Measurements from ENCODE around the gene KCNJ1.

KCNJ1 gene

DNA sequence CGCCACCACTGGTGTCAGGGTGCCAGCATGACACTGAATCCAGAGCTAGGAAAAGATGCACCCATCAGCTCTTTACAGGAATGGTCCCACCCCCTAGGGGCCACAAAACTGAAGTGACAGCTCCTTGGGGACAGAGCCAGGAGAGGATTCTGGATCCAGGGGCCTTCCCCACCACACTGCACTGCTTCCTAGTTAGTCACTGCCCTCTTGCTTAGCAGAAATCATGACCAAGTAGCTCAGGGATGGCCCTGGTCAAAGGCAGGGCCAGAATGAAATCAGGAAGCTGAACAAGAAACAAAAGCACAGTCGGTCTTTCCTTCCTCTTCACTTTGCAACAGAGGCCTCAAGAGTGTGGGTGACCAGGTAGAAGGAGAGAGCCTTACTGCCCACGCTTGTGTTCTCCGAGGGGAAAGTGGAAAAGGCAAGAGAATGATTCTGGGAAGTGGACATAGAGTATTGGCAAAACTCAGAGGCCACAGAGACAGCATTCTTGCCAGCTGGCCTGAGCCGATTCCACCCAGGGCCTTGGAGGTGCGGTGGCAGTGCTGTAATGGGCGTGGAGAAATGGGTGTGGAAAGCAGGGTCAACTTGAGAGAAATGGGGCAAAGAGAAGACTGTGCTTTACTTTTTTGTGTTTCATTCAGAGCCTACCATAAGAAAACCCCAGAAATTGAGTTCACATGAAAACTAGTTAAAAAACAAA, 39.8 kb downstream of the KCNJ1 start:
- TF ChIP-seq ZNF274 (IDR thresholded peaks at IDR 0.05; ENCODE audit: low read depth, low read length) (no peak), YY1 (IDR thresholded peaks at IDR 0.05; ENCODE audit: insufficient read depth, insufficient read length) (no peak), SUZ12 (IDR thresholded peaks at IDR 0.05; ENCODE audit: extremely low read depth, insufficient read depth, insufficient read length) (no peak)
- H3K4me1 ChIP-seq (ENCODE audit: insufficient read depth, insufficient read length), result peaks cover 3% of the 10 kb centered on the region
- no peaks in the 10 kb centered on the region for H3K36me3 ChIP-seq (ENCODE audit: insufficient read depth, insufficient read length, low read length)
- DNase-seq (ENCODE audit: low read depth, low spot score), result no peak
- H3K9me3 ChIP-seq (ENCODE audit: insufficient read depth, low read length), result no peaks in the 10 kb centered on the region
- H3K9ac ChIP-seq (ENCODE audit: insufficient read length, low read depth), result no peak overlapping the region
- no peak overlapping the region for H3K4me3 ChIP-seq (ENCODE audit: insufficient read length, low read depth)
- no peaks in the 10 kb centered on the region for H3K27me3 ChIP-seq (ENCODE audit: insufficient read depth, insufficient read length)

DNA sequence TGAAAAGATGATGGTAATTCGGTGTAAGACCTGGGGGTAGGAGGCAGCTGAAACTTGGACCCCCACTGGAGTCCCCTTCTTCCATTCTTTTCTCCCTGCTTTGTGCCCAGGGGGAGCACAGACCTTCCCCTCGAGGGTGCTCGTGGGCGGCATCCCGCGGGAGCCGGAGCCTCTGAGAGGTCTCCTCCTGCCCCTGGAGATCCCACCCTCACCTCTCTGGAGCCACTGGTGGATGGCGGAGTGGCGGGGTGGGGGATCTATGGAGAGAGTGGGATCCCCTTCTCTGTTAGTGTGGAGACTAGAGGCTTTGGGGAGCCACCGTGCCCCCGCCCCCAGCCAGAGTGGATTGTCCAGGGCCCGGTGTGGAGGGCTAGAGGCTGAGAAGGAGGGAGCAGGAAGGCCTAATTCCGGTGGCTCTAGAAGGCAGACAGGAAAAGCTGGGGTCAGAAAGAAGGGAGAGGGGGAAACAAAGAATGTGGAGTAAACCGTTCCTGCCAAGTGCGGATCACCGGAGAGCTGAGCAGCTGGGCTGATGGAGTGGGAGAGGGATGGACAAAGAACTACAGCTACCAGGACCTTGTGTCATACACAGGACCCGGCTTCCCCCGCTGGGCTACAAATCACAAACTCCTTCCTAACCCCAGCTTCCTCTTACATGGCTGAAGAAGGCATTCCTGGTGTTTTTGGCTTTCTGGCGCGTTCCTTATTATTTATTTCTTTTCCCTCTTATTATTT, 41.9 kb downstream of the KCNJ1 start:
- TF ChIP-seq ZNF274 (IDR thresholded peaks at IDR 0.05; ENCODE audit: low read depth, low read length) (no peak), SUZ12 (IDR thresholded peaks at IDR 0.05; ENCODE audit: extremely low read depth, insufficient read depth, insufficient read length) (no peak), YY1 (IDR thresholded peaks at IDR 0.05; ENCODE audit: insufficient read depth, insufficient read length) (no peak)
- H3K27me3 ChIP-seq (ENCODE audit: insufficient read depth, insufficient read length), result no peaks in the 10 kb centered on the region
- H3K4me3 ChIP-seq (ENCODE audit: insufficient read length, low read depth), result no peak overlapping the region
- H3K4me1 ChIP-seq (ENCODE audit: insufficient read depth, insufficient read length), result peaks cover 3% of the 10 kb centered on the region
- H3K9ac ChIP-seq (ENCODE audit: insufficient read length, low read depth), result no peak overlapping the region
- H3K9me3 ChIP-seq (ENCODE audit: insufficient read depth, low read length), result no peaks in the 10 kb centered on the region
- no peaks in the 10 kb centered on the region for H3K36me3 ChIP-seq (ENCODE audit: insufficient read depth, insufficient read length, low read length)
- DNase-seq (ENCODE audit: low read depth, low spot score), result no peak

DNA sequence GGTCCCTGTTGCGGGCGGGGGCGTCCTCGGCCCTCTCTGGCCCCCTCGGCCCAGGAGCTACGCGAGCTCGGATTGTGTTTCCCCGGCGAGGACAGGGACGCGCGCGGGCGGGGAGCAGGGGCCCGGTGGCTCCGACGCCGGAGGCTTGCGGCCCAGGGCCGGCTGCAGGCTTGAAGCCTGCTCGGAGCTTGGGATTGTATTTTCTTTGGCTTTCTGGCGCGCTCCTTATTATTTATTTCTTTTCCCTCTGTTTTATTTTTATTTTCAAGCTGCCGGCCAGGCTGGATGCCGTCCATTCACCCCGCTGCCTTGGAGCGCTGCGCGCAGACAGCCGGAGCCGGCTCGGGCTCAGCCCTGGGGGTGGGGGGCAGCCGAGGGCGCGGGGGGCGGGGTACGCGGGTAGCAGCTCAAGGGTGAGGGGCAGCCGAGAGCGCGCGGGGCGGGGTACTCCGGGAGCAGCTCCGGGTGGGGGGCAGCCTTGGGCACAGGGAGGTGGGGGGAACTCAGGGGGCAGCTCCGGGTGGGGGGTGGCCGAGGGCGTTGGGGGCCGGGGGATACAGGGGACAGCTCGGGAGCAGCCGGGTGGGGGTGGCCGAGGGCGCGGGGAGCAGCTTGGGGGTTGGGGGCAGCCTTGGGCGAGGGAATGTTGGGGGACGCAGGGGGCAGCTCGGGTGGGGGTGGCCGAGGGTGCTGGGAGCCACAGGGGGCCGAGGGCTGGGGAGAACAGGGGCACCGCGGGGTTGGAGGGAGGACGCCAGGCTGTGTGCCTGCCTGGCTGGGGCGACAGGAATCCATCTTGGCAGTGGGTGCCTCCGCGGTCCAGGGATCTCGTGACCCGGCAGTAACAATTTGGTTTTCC, 42.7 kb downstream of the KCNJ1 start:
- Histone ChIP-seq H3K36me3 (ENCODE audit: insufficient read depth, insufficient read length, low read length) (no peaks in the 10 kb centered on the region), H3K4me3 (ENCODE audit: insufficient read length, low read depth) (no peak overlapping the region), H3K4me1 (ENCODE audit: insufficient read depth, insufficient read length) (peaks cover 3% of the 10 kb centered on the region), H3K27me3 (ENCODE audit: insufficient read depth, insufficient read length) (no peaks in the 10 kb centered on the region), H3K9ac (ENCODE audit: insufficient read length, low read depth) (no peak overlapping the region), H3K9me3 (ENCODE audit: insufficient read depth, low read length) (no peaks in the 10 kb centered on the region)
- no peak for DNase-seq (ENCODE audit: low read depth, low spot score)
- no peak for TF ChIP-seq YY1 (IDR thresholded peaks at IDR 0.05; ENCODE audit: insufficient read depth, insufficient read length)
- TF ChIP-seq SUZ12 (IDR thresholded peaks at IDR 0.05; ENCODE audit: extremely low read depth, insufficient read depth, insufficient read length), result no peak
- TF ChIP-seq ZNF274 (IDR thresholded peaks at IDR 0.05; ENCODE audit: low read depth, low read length), result no peak

DNA sequence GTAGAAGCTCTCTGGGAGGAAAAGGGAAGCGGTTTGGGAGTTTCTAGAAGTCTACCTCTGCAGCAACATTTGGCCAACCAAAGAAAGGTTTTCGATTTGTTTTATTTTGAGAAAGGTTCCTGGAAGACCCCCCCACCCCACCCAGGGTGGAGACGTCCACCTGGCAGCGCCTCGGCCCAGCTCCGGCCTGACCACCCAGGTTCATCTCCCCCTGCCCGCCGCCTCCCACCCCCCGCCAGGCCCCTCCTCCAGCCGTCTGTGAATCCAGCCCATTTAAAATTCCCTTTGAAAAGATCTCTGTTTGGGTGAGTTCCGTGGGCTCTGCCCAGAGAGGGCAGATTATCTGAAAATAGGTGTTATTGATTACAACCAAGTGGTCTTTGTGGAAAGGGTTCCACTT, 43.3 kb downstream of the KCNJ1 start:
- TF ChIP-seq YY1 (IDR thresholded peaks at IDR 0.05; ENCODE audit: insufficient read depth, insufficient read length), result no peak
- no peak for TF ChIP-seq SUZ12 (IDR thresholded peaks at IDR 0.05; ENCODE audit: extremely low read depth, insufficient read depth, insufficient read length)
- no peak for TF ChIP-seq ZNF274 (IDR thresholded peaks at IDR 0.05; ENCODE audit: low read depth, low read length)
- no peaks in the 10 kb centered on the region for H3K36me3 ChIP-seq (ENCODE audit: insufficient read depth, insufficient read length, low read length)
- DNase-seq (ENCODE audit: low read depth, low spot score), result no peak
- no peaks in the 10 kb centered on the region for H3K27me3 ChIP-seq (ENCODE audit: insufficient read depth, insufficient read length)
- no peak overlapping the region for H3K4me3 ChIP-seq (ENCODE audit: insufficient read length, low read depth)
- no peak overlapping the region for H3K9ac ChIP-seq (ENCODE audit: insufficient read length, low read depth)
- H3K9me3 ChIP-seq (ENCODE audit: insufficient read depth, low read length), result no peaks in the 10 kb centered on the region
- peaks cover 3% of the 10 kb centered on the region for H3K4me1 ChIP-seq (ENCODE audit: insufficient read depth, insufficient read length)

DNA sequence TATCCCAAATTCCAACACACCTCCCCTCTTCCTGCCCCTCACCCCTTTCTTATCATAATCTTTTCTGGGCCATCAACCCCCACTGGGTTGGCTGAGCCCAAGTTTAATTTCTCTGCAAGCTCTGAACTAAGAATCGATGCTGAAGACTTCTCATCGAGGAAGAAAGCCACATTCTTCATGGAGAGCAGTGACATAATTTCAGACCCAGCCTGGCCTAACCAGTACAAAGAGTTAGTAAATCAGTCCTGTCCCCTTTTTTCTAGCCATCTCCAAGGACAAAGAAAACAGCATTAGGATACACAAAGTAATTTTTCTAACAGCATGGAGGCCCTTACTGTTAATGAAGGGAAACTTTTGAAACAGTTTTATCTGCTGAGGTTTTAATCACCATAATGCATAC, 45.0 kb downstream of the KCNJ1 start:
- Histone ChIP-seq H3K9me3 (ENCODE audit: insufficient read depth, low read length) (no peaks in the 10 kb centered on the region), H3K9ac (ENCODE audit: insufficient read length, low read depth) (no peak overlapping the region), H3K27me3 (ENCODE audit: insufficient read depth, insufficient read length) (no peaks in the 10 kb centered on the region), H3K4me1 (ENCODE audit: insufficient read depth, insufficient read length) (peaks cover 3% of the 10 kb centered on the region), H3K36me3 (ENCODE audit: insufficient read depth, insufficient read length, low read length) (no peaks in the 10 kb centered on the region), H3K4me3 (ENCODE audit: insufficient read length, low read depth) (no peak overlapping the region)
- no peak for DNase-seq (ENCODE audit: low read depth, low spot score)
- no peak for TF ChIP-seq SUZ12 (IDR thresholded peaks at IDR 0.05; ENCODE audit: extremely low read depth, insufficient read depth, insufficient read length)
- no peak for TF ChIP-seq YY1 (IDR thresholded peaks at IDR 0.05; ENCODE audit: insufficient read depth, insufficient read length)
- no peak for TF ChIP-seq ZNF274 (IDR thresholded peaks at IDR 0.05; ENCODE audit: low read depth, low read length)

DNA sequence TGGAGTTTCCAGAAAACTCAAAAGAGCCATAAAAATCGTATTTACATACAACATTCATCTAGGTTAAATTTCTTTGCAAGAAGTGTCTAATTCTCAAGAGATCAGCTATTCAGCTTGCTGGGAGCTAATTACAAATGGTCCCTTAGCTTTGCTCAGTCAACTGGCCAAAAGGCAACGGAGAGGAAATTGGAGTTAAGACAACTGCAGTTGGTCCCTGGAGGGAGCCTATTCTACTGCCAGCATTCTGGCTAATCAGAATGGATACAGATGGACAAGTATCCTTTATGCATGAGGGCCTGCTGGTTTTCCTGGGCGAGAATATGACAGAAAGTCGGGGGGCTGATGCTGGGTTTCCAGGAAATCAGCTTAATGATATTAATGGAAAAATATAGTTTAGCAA, 45.5 kb downstream of the KCNJ1 start:
- Histone ChIP-seq H3K4me3 (ENCODE audit: insufficient read length, low read depth) (no peak overlapping the region), H3K9ac (ENCODE audit: insufficient read length, low read depth) (no peak overlapping the region), H3K27me3 (ENCODE audit: insufficient read depth, insufficient read length) (no peaks in the 10 kb centered on the region), H3K36me3 (ENCODE audit: insufficient read depth, insufficient read length, low read length) (no peaks in the 10 kb centered on the region), H3K9me3 (ENCODE audit: insufficient read depth, low read length) (no peaks in the 10 kb centered on the region), H3K4me1 (ENCODE audit: insufficient read depth, insufficient read length) (peaks cover 3% of the 10 kb centered on the region)
- DNase-seq (ENCODE audit: low read depth, low spot score), result no peak
- TF ChIP-seq ZNF274 (IDR thresholded peaks at IDR 0.05; ENCODE audit: low read depth, low read length), result no peak
- no peak for TF ChIP-seq YY1 (IDR thresholded peaks at IDR 0.05; ENCODE audit: insufficient read depth, insufficient read length)
- no peak for TF ChIP-seq SUZ12 (IDR thresholded peaks at IDR 0.05; ENCODE audit: extremely low read depth, insufficient read depth, insufficient read length)

DNA sequence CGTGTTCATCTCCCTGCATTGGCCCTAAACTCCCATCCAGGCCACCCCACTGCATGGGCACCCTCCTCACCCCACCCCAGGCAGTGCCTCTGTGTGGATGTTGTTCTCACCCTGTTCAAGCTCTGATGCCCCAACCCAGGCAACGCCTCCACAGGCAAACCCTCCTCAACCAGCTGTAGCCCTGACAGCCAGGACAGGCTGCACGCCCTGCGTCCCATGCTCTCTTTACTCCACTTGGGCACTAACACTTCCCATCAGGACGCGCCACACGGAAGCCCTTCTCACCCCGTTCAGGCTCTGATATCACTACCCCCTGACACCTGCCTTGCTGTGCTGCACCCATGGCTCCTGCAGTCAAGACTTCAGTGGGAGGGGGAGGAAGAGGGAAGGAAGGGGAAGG, 47.9 kb downstream of the KCNJ1 start:
- Histone ChIP-seq H3K4me3 (ENCODE audit: insufficient read length, low read depth) (no peak overlapping the region), H3K9ac (ENCODE audit: insufficient read length, low read depth) (no peak overlapping the region), H3K9me3 (ENCODE audit: insufficient read depth, low read length) (no peaks in the 10 kb centered on the region), H3K27me3 (ENCODE audit: insufficient read depth, insufficient read length) (no peaks in the 10 kb centered on the region), H3K36me3 (ENCODE audit: insufficient read depth, insufficient read length, low read length) (no peaks in the 10 kb centered on the region), H3K4me1 (ENCODE audit: insufficient read depth, insufficient read length) (peaks cover 6% of the 10 kb centered on the region)
- no peak for DNase-seq (ENCODE audit: low read depth, low spot score)
- TF ChIP-seq ZNF274 (IDR thresholded peaks at IDR 0.05; ENCODE audit: low read depth, low read length) (no peak), SUZ12 (IDR thresholded peaks at IDR 0.05; ENCODE audit: extremely low read depth, insufficient read depth, insufficient read length) (no peak), YY1 (IDR thresholded peaks at IDR 0.05; ENCODE audit: insufficient read depth, insufficient read length) (no peak)

All from NT2/D1 (cell line).